ENCODE results near the gene HSPB7. TPM values are rescaled to one million over a fixed set of nuclear protein-coding genes. Genes with fewer than 3 reads are reported as not detected.

Gene HSPB7
- total RNA-seq, 1 experiment from 2014 or later: not detected

DNA sequence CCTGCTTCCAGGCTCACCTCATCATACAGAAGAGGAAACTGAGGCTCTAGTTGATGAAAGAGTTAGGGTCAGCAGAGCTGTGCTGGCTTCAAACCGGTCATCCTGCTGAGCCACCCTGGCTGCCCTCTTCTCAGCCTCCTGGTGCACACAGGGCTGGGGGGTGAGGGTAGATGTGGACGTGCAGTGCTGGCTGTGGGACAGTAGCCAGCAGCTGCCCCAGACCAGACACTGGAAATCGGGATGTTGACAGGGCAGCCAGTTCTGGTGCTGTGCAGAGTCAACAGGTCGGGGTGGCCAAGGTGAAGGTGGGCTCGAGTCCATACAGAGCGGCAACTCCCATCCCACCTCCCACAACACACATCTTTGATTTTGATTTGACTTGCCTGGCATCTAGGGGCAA is 2.5 kb upstream of the HSPB7 start:
- no peak overlapping the region for H3K27ac Mint-ChIP-seq (ENCODE audit: low read depth, unreplicated experiment)
- no peak overlapping the region for H3K4me3 Mint-ChIP-seq (ENCODE audit: unreplicated experiment)
- intact Hi-C loops (cut with micrococcal nuclease): no loop called here
- ChIA-PET POLR2A (no interaction called here), CTCF (interaction anchor here (0.6 kb wide), 2 partner anchors 13 to 54 kb away, joined by 3 read pairs; no protein-coding TSS in a partner anchor)
- TF ChIP-seq, protein P1, sequence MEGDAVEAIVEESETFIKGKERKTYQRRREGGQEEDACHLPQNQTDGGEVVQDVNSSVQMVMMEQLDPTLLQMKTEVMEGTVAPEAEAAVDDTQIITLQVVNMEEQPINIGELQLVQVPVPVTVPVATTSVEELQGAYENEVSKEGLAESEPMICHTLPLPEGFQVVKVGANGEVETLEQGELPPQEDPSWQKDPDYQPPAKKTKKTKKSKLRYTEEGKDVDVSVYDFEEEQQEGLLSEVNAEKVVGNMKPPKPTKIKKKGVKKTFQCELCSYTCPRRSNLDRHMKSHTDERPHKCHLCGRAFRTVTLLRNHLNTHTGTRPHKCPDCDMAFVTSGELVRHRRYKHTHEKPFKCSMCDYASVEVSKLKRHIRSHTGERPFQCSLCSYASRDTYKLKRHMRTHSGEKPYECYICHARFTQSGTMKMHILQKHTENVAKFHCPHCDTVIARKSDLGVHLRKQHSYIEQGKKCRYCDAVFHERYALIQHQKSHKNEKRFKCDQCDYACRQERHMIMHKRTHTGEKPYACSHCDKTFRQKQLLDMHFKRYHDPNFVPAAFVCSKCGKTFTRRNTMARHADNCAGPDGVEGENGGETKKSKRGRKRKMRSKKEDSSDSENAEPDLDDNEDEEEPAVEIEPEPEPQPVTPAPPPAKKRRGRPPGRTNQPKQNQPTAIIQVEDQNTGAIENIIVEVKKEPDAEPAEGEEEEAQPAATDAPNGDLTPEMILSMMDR (IDR thresholded peaks at IDR 0.05; ENCODE audit: unreplicated experiment): no peak
- no peak for DNase-seq (ENCODE audit: unreplicated experiment)
- no TSS peak for BruUV-seq (replicated peaks)
- H3K4me1 Mint-ChIP-seq (ENCODE audit: insufficient read depth, unreplicated experiment): peaks cover 17% of the 10 kb centered on the region
- no peaks in the 10 kb centered on the region for H3K27me3 Mint-ChIP-seq (ENCODE audit: insufficient read depth, unreplicated experiment)
- H3K36me3 Mint-ChIP-seq (ENCODE audit: insufficient read depth, unreplicated experiment): no peaks in the 10 kb centered on the region
- no peaks in the 10 kb centered on the region for H3K9me3 Mint-ChIP-seq (ENCODE audit: unreplicated experiment)

DNA sequence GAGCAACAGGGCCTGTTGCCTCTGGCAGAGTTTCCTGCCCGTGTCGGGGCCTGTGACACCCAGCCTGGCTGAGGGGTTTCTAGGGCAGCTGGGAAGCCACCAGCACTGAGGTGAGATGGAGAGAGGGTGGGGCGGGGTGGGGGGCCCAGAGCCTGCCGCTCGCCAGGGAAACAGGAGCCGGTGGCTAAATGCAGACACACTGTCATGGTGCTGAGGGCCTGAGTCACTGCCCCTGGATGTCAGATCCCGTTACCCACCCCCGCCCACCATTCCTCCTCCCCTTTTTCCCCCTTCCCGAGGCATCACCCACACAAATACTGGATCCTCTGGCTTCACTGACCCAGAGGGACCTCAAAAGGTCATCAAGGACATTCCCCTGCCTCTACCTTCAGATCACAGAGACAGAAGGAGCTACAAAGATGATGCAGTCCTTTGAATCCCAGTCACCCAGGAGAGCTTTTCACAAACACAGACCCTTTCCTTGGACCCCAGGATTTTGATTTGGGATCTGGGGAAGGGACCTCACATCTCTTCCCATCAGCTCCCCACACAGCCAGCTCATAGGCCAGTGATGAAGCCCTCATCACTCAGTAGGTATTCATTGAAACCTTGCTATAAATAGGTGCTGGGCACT is 1.9 kb upstream of the HSPB7 start:
- peak overlapping the region; percentile 67 for H3K27ac Mint-ChIP-seq (ENCODE audit: low read depth, unreplicated experiment)
- CTCF ChIA-PET: interaction anchor here (0.6 kb wide), 2 partner anchors 10 to 53 kb away, joined by 3 to 4 read pairs; no protein-coding TSS in a partner anchor

DNA sequence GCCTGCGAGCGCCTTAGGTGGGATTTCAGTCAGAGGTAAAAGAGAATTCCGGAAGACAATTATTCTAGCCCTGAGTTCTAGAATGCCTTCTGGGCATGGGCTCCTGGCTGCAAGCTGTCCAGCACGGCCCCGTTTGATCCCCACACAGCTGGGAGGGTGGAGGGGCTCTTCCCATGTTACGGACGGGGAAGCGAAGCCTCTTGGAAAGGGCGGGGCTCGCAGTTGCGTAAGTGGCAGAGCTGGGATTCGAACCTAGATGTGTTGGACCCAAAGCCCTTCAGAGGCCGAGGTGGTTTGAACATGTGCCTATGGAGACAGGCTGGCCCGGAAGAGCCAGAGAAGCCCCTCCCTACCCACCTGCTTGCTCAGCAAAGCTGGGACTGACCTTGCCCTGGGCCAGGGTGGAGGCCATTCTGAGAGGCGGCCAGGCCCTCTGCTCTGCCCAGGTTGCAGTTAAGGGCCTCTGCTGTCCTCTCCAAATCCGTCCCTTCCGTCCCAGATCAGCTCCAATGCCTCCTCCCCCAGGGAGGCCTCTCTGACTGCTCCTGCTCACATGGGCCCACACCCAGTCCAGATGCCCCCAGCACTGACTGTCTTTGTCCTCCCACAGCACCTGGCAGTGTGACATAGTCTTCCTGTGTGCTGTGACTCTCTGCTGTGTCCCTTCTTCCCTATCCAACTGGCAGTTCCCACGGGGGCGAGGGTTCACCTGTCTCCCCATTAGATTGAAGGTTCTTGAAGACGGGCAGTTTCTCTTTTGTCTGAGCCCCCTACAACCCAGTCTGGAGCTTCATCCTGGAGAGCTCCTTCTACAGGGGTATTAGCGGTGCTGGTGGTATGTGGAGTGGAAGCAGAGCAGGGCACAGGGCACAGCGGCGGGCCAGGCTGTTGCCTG is 1.2 kb upstream of the HSPB7 start:
- no peak for DNase-seq (ENCODE audit: unreplicated experiment)
- ChIA-PET CTCF (interaction anchor here (0.6 to 1.0 kb wide), 3 partner anchors 9 to 51 kb away, joined by 3 to 4 read pairs (median 4); no protein-coding TSS in a partner anchor), POLR2A (no interaction called here)
- H3K4me1 Mint-ChIP-seq (ENCODE audit: insufficient read depth, unreplicated experiment): peaks cover 19% of the 10 kb centered on the region
- no peaks in the 10 kb centered on the region for H3K36me3 Mint-ChIP-seq (ENCODE audit: insufficient read depth, unreplicated experiment)
- intact Hi-C loops (cut with micrococcal nuclease): no loop called here
- BruUV-seq (replicated peaks): no TSS peak
- no peaks in the 10 kb centered on the region for H3K9me3 Mint-ChIP-seq (ENCODE audit: unreplicated experiment)
- no peaks in the 10 kb centered on the region for H3K27me3 Mint-ChIP-seq (ENCODE audit: insufficient read depth, unreplicated experiment)
- H3K4me3 Mint-ChIP-seq (ENCODE audit: unreplicated experiment): no peak overlapping the region
- TF ChIP-seq, protein P1 (IDR thresholded peaks at IDR 0.05; ENCODE audit: unreplicated experiment): no peak
- peak overlapping the region; percentile 67 for H3K27ac Mint-ChIP-seq (ENCODE audit: low read depth, unreplicated experiment)

More for the DNA sequence above, 1.9 kb upstream of the HSPB7 start:
- DNase-seq (ENCODE audit: unreplicated experiment): no peak
- Mint-ChIP-seq H3K4me3 (ENCODE audit: unreplicated experiment) (no peak overlapping the region), H3K36me3 (ENCODE audit: insufficient read depth, unreplicated experiment) (no peaks in the 10 kb centered on the region), H3K27me3 (ENCODE audit: insufficient read depth, unreplicated experiment) (no peaks in the 10 kb centered on the region), H3K9me3 (ENCODE audit: unreplicated experiment) (no peaks in the 10 kb centered on the region), H3K4me1 (ENCODE audit: insufficient read depth, unreplicated experiment) (peaks cover 19% of the 10 kb centered on the region)
- POLR2A ChIA-PET: no interaction called here
- intact Hi-C loops (cut with micrococcal nuclease): no loop called here
- no TSS peak for BruUV-seq (replicated peaks)
- TF ChIP-seq, protein P1 (IDR thresholded peaks at IDR 0.05; ENCODE audit: unreplicated experiment): no peak

DNA sequence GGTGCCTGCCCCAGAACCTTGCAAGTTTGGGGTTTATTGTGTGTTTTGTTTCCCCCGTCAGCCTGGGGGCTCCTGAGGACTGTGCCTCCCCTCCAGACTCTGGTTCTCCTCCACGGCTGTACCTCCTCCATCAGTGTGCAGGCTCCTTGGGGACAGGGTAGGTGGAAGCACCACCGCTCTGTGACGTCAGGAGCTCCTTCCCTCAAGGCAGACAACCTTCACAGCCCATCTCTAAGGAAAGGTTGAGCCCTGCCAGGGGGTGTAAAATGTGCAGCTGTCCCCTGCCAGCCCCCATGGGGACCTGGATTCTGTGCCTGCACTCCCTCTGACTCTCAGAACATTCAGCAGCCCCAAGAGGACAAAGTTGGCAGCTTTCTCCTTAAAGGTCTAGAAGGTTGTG is 465 bp upstream of the HSPB7 start:
- no peaks in the 10 kb centered on the region for H3K9me3 Mint-ChIP-seq (ENCODE audit: unreplicated experiment)
- H3K4me1 Mint-ChIP-seq (ENCODE audit: insufficient read depth, unreplicated experiment): peaks cover 19% of the 10 kb centered on the region
- H3K36me3 Mint-ChIP-seq (ENCODE audit: insufficient read depth, unreplicated experiment): no peaks in the 10 kb centered on the region
- ChIA-PET CTCF (interaction anchor here (1.0 to 1.1 kb wide), 2 partner anchors 9 to 16 kb away, joined by 4 read pairs; no protein-coding TSS in a partner anchor), POLR2A (no interaction called here)
- H3K27ac Mint-ChIP-seq (ENCODE audit: low read depth, unreplicated experiment): no peak overlapping the region
- no peaks in the 10 kb centered on the region for H3K27me3 Mint-ChIP-seq (ENCODE audit: insufficient read depth, unreplicated experiment)
- DNase-seq (ENCODE audit: unreplicated experiment): no peak
- intact Hi-C loops (cut with micrococcal nuclease): no loop called here
- H3K4me3 Mint-ChIP-seq (ENCODE audit: unreplicated experiment): no peak overlapping the region
- TF ChIP-seq, protein P1 (IDR thresholded peaks at IDR 0.05; ENCODE audit: unreplicated experiment): no peak
- BruUV-seq (replicated peaks): no TSS peak

Data from MCF 10A (cell line).